ENCODE results near the gene LCP1.

GRCh38 chr13:46198696-46199193 lies 16.8 kb upstream of the LCP1 start:
- TF ChIP-seq CTCF (IDR thresholded peaks at IDR 0.05; ENCODE audit: borderline replicate concordance, extremely low read depth, low read length, poor library complexity, severe bottlenecking) (no peak), EZH2 (IDR thresholded peaks at IDR 0.05; ENCODE audit: borderline replicate concordance, low read depth, low read length, severe bottlenecking) (no peak)

Data from DND-41 (cell line).